HG03571 (cell line): Measurements from ENCODE around the gene CNOT1.
A peak's percentile ranks its signal among the peaks of the same experiment; 100 is the strongest.

Source experiments
- ATAC-seq: cut with Tn5 transposase; IDR thresholded peaks from one replicate; pipeline ENCODE4 v1.9.1; 2021; ENCODE audit not compliant: unreplicated experiment

CNOT1 gene

GRCh38 chr16:58518980-58519368 lies 110.7 kb downstream of the CNOT1 start:
- ATAC-seq, result no peak

GRCh38 chr16:58518083-58518979 lies 111.3 kb downstream of the CNOT1 start:
- ATAC-seq, result peak; percentile 39

GRCh38 chr16:58516768-58517107 lies 112.9 kb downstream of the CNOT1 start:
- ATAC-seq, result no peak

- peak; percentile 23 for ATAC-seq
Observed at GRCh38 chr16:58515871-58516767, 113.5 kb downstream of the CNOT1 start.

- ATAC-seq, result peak; percentile 70
Observed at GRCh38 chr16:58515125-58515870, 114.3 kb downstream of the CNOT1 start, which contains the start of gene SETD6. SETD6 (plus strand) TSS chr16:58515517; CDS start chr16:58515538, 21 bp downstream.

DNA sequence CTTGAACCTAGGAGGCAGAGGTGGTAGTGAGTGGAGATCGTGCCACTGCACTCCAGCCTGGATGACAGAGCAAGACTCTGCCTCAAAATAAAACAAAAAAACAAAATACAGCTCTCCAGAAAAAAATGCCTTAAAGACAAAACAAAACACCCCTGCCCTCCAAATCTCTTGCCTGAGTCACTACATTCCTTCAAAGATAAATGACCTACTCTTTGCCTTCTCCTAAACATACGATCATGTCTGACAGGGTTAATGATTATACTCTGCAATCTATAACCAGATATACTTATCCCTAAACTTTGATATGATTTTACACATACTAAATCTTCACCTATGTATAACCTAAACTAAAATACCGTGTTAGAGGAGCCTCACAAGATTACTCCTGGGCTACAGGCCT lies 115.8 kb downstream of the CNOT1 start:
- ATAC-seq, result no peak

DNA sequence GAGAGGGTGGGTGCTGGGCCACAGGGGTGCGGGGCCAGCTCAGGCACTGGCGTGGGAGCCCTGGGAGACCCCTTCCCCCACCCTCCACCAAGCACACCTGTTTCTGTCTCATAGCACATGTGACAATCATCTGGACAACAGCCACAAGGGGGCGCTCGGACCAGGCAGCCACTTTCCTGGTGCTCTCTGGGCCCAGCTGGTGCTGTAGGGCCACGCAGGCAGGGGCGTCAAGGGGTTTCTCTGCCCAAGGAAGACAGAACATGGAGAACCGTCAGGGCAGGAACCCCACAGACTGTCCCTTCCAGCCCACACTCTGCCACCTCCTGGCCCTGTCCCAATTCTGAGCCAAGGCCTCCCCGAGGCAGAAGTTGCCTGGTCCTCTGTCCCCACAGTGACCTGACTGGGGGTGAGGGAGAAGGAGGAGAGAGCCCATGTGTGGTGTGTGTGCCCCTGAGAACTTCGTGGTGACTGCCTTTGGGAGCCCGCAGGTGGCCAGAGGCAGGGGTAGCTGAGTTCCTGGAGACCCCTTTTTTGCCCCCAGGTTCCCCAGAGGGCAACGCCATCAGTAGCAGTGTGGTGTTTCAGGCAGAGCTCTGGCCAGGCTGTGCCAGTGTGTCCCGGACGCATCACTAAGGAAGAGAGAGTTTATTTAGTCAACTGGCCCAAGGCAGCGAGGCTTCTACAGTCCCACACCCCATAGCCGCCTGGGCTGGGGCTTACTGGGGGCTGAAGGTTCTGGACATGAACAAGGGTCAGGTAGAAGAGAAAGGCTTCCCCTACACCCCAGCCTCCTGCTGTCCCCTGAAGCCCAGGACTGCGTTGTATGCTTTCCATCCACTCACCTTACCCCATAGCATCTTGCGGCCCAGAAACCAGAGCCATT lies 117.5 kb downstream of the CNOT1 start:
- ATAC-seq, result no peak

DNA sequence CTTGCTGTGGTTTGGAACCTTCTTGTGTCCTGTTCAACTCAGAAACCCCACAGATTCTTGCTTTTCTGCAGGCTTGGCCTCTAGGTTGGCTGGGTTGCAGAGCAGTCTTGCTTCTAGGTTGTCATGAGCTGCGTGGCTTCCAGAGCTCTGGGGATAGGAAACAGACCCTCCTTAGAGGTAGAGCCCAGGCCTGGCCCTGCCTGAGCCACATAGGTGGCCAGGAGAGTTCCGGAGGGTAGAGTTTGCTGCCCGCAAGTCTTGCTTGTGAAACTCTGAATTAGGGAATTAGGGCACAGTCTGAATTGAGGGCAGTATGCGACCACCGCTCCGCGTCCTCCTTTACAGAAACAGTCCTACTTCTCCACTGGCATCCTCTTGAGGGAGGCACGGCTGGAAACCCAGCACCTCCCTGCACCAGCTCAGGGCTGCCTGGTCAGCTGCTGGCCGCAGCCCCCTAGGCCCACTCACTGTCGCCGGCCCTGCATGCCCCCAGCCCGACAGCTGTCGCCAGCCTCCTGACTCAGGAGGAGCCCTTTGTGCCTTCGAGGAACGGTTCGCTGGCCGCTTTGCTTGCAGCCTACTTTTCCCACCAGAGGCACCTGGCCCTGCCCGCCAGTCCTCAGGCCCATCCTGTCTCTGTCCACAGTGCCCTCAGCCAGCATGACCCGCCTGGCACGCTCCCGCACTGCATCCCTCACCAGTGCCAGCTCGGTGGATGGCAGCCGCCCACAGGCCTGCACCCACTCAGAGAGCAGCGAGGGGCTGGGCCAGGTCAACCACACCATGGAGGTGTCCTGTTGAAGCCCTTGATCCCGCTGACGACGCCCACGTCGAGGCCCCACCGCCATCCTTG lies 118.6 kb downstream of the CNOT1 start:
- ATAC-seq, result no peak

GRCh38 chr16:58510097-58510775 lies 119.4 kb downstream of the CNOT1 start:
- no peak for ATAC-seq

DNA sequence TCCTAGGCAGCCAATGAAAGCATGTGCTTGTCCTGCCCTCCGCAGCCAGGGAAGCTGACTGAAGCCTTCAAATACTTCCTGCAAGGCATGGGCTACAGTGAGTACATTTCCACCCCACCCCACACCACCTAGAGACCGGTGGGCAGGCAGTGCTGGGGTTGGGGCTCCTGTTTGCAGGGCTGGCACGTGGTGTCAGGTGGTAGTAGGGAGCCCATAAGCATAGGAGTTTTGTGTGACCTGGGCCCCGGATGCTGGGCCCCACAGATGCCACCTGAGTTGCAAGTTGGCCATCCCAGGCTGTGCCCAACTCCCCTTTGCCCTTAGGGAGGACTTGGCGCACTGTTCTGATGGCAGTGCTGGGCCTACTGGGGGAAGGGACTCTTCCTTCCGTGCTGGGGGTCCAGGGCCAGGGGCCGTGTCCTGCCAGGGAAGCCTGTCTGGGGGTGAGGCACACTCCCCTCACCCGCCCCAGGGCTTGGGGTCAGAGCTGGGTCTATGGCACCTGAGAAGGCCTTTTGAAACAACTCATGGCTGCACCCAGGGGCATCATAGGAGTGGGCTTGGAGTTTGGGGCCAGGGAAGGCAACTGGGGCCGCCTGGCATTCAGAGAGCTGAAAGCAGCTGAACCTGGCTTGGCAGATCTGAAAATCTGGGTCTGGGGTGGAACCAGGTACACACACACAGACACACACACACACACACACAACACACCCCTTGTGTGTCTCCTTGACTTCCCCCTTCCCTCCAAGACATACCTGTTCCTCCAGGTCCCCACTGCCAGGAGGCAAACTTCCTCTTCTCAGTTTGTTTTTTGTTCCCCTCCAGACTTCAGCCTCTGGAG lies 120.2 kb downstream of the CNOT1 start:
- ATAC-seq, result no peak

- no peak for ATAC-seq
Observed at GRCh38 chr16:58508671-58509251, 120.9 kb downstream of the CNOT1 start.

GRCh38 chr16:58507963-58508670 lies 121.5 kb downstream of the CNOT1 start:
- ATAC-seq, result no peak

GRCh38 chr16:58507195-58507962 lies 122.2 kb downstream of the CNOT1 start:
- no peak for ATAC-seq

- no peak for ATAC-seq
Observed at GRCh38 chr16:58506241-58507194, 123.1 kb downstream of the CNOT1 start.
